Gastroesophageal sphincter (tissue), 3 donors: ENCODE measurements around the gene RPS6KA4.

Experiments
- CTCF ChIP-seq, 4 experiments: fragments of 200-600 bp in 2 of 4; fragments of 450-650 bp in 2 of 4; sonication (generic) in 1 of 4; IDR thresholded peaks; one replicate each; pipeline ENCODE4 v1.5.1; 2017 to 2019; ENCODE audit warnings: antibody characterized with exemption in 4 of 4, mild to moderate bottlenecking in 2 of 4, moderate library complexity in 2 of 4
- POLR2A ChIP-seq, 2 donors: fragments of 450-650 bp; IDR thresholded peaks; one replicate each; pipeline ENCODE4 v1.6.1; 2017; ENCODE audit warnings: antibody characterized with exemption in 2 of 2, mild to moderate bottlenecking in 2 of 2, moderate library complexity in 1 of 2

GRCh38 chr11:64314805-64315561 is 44.0 kb upstream of the RPS6KA4 start:
- TF ChIP-seq POLR2A (IDR thresholded peaks at IDR 0.05), result no peak
- TF ChIP-seq CTCF (IDR thresholded peaks at IDR 0.05), result no peak
